ENCODE results near the gene ASB1.

Gene ASB1

DNA sequence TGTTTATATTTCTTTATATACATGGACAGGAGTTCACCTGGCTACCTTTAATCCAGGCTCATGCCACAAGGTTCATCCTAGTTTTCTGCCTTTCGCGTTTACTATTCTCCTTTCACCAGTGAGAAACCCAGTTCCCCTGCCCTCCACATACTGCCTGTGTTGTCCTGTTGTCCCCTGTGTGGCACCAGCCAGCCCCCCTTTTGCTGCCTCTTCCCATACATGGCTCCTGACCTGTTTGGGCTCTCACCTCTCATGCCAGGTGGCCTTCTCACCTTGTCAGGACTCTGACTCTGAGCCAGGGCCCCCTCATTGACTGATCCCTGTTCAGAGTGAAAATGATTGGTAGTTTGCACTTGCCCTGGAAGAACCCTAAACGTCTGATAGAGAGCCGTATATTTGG is 13.6 kb downstream of the ASB1 start:
- POLR2A ChIA-PET = interaction anchor here (0.9 kb wide), 1 partner anchor 13 kb away, joined by 3 read pairs; no protein-coding TSS in a partner anchor
- H3K36me3 ChIP-seq (ENCODE audit: control insufficient read depth in 2 of 2, insufficient read depth in 1 of 2, low read length in 2 of 2) = peaks cover 34 to 67% of the 10 kb centered on the region in 2 experiments
- no peak overlapping the region for H3K4me3 ChIP-seq (ENCODE audit: low read depth, low read length)
- TF ChIP-seq MYNN (tag by site-specific recombination; IDR thresholded peaks at IDR 0.05; ENCODE audit: borderline replicate concordance) (no peak), ZNF76 (tag by site-specific recombination; IDR thresholded peaks at IDR 0.05; ENCODE audit: borderline replicate concordance, low read depth) (no peak), ZNF2 (tag by site-specific recombination; IDR thresholded peaks at IDR 0.05) (no peak), ZFP3 (tag by site-specific recombination; IDR thresholded peaks at IDR 0.05; ENCODE audit: low read depth) (no peak), ZNF311 (tag by site-specific recombination; IDR thresholded peaks at IDR 0.05; ENCODE audit: borderline replicate concordance) (no peak)
- CTCF ChIA-PET = interaction anchor here (1.8 kb wide), 2 partner anchors 12 to 83 kb away, joined by 5 to 7 read pairs; no protein-coding TSS in a partner anchor
- H3K9me3 ChIP-seq (ENCODE audit: control insufficient read depth, insufficient read depth, low read depth, low read length) = no peaks in the 10 kb centered on the region
- no peak overlapping the region for H3K27ac ChIP-seq (ENCODE audit: extremely low read depth, low read depth, low read length)
- peaks cover 10% of the 10 kb centered on the region for H3K4me1 ChIP-seq (ENCODE audit: control insufficient read depth, insufficient read depth, low read length)

DNA sequence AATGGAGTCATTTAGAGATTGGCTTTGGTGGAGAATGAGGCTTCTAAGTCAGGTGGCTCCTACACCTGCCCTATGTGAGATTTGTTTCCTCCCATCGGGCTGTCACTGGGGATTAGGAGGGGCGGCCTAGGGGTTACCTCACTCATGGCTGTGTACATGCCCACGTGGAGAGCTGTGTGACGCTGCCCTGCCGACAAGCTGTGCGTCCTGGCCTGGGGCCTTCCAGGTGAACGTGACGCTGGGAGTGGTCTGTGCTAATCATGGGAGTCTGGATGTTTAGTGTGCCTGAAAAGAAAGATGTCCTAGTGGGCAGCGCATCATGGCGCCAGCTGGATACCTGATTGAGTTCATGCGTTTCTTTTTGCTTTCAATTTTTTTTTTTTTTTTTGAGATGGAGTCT is 14.0 kb downstream of the ASB1 start:
- H3K36me3 ChIP-seq (ENCODE audit: control insufficient read depth in 2 of 2, insufficient read depth in 1 of 2, low read length in 2 of 2) = peaks cover 38 to 67% of the 10 kb centered on the region in 2 experiments
- no peak overlapping the region for H3K27ac ChIP-seq (ENCODE audit: extremely low read depth, low read depth, low read length)
- no peak overlapping the region for H3K4me3 ChIP-seq (ENCODE audit: low read depth, low read length)
- no peaks in the 10 kb centered on the region for H3K9me3 ChIP-seq (ENCODE audit: control insufficient read depth, insufficient read depth, low read depth, low read length)
- H3K4me1 ChIP-seq (ENCODE audit: control insufficient read depth, insufficient read depth, low read length) = peaks cover 10% of the 10 kb centered on the region
- CTCF ChIA-PET = interaction anchor here (1.3 kb wide), 1 partner anchor 21 kb away, joined by 4 read pairs; no protein-coding TSS in a partner anchor
- POLR2A ChIA-PET = no interaction called here
- TF ChIP-seq ZNF510 (tag by site-specific recombination; IDR thresholded peaks at IDR 0.05; ENCODE audit: insufficient replicate concordance) (no peak), ZNF558 (tag by site-specific recombination; IDR thresholded peaks at IDR 0.05) (no peak), SCRT1 (tag by site-specific recombination; IDR thresholded peaks at IDR 0.05; ENCODE audit: borderline replicate concordance) (no peak), ZNF121 (tag by site-specific recombination; IDR thresholded peaks at IDR 0.05) (no peak), ZNF707 (tag by site-specific recombination; IDR thresholded peaks at IDR 0.05) (no peak), ZNF561 (tag by site-specific recombination; IDR thresholded peaks at IDR 0.05; ENCODE audit: borderline replicate concordance) (no peak), ZNF624 (tag by site-specific recombination; IDR thresholded peaks at IDR 0.05) (no peak), ZEB2 (tag by site-specific recombination; IDR thresholded peaks at IDR 0.05) (no peak), ZBTB20 (tag by site-specific recombination; IDR thresholded peaks at IDR 0.05) (no peak)
- TF ChIP-seq, protein P1, sequence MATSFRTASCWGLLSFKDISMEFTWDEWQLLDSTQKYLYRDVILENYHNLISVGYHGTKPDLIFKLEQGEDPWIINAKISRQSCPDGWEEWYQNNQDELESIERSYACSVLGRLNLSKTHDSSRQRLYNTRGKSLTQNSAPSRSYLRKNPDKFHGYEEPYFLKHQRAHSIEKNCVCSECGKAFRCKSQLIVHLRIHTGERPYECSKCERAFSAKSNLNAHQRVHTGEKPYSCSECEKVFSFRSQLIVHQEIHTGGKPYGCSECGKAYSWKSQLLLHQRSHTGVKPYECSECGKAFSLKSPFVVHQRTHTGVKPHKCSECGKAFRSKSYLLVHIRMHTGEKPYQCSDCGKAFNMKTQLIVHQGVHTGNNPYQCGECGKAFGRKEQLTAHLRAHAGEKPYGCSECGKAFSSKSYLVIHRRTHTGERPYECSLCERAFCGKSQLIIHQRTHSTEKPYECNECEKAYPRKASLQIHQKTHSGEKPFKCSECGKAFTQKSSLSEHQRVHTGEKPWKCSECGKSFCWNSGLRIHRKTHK (tag by site-specific recombination; IDR thresholded peaks at IDR 0.05) = no peak

DNA sequence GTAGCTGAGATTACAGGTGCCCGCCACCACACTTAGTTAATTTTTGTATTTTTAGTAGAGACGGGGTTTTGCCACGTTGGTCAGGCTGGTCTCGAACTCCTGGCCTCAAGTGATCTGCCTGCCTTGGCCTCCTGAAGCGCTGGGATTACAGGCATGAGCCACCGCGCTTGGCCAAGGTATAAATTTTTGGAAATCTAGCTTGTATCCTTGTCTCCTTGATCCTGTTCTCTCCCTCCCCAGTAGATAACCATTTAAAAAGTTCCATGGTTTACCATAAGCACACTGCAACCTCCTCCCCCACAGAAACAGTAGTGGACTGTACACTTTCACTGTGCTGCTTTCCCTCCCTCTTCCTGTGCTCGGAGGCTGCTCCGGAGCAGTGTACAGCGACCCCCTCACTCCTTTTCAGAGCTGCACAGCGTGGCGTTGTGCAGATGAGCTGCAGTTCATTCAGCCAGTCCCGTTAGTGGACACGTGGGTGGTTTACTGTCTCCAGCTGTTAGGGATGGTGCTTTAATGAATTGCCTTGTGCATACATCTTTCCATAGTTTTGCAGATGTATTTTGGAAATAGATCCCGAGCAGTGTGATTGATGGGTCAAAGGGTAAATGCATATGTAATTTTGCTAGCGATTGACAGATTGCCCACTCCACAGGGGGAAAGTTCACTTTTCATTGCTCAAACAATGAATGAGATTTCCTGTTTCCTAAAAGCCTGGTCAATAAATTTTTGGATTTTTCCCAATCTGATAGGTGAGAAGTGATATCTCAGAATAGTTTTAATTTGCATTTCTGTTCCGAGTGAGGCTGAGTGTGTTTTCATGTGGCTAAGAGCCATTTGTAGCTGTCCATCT is 14.8 kb downstream of the ASB1 start:
- ChIA-PET POLR2A (no interaction called here), CTCF (interaction anchor here (1.3 kb wide), 1 partner anchor 20 kb away, joined by 4 read pairs; no protein-coding TSS in a partner anchor)
- Histone ChIP-seq H3K4me1 (ENCODE audit: control insufficient read depth, insufficient read depth, low read length) (peaks cover 10% of the 10 kb centered on the region), H3K27ac (ENCODE audit: extremely low read depth, low read depth, low read length) (no peak overlapping the region), H3K9me3 (ENCODE audit: control insufficient read depth, insufficient read depth, low read depth, low read length) (no peaks in the 10 kb centered on the region), H3K36me3 (ENCODE audit: control insufficient read depth in 2 of 2, insufficient read depth in 1 of 2, low read length in 2 of 2) (peaks cover 38 to 71% of the 10 kb centered on the region in 2 experiments), H3K4me3 (ENCODE audit: low read depth, low read length) (no peak overlapping the region)
- no peak for TF ChIP-seq ZNF292 (tag by site-specific recombination; IDR thresholded peaks at IDR 0.05; ENCODE audit: borderline replicate concordance, low read depth)
- TF ChIP-seq, protein P2, sequence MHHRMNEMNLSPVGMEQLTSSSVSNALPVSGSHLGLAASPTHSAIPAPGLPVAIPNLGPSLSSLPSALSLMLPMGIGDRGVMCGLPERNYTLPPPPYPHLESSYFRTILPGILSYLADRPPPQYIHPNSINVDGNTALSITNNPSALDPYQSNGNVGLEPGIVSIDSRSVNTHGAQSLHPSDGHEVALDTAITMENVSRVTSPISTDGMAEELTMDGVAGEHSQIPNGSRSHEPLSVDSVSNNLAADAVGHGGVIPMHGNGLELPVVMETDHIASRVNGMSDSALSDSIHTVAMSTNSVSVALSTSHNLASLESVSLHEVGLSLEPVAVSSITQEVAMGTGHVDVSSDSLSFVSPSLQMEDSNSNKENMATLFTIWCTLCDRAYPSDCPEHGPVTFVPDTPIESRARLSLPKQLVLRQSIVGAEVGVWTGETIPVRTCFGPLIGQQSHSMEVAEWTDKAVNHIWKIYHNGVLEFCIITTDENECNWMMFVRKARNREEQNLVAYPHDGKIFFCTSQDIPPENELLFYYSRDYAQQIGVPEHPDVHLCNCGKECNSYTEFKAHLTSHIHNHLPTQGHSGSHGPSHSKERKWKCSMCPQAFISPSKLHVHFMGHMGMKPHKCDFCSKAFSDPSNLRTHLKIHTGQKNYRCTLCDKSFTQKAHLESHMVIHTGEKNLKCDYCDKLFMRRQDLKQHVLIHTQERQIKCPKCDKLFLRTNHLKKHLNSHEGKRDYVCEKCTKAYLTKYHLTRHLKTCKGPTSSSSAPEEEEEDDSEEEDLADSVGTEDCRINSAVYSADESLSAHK (tag by site-specific recombination; IDR thresholded peaks at IDR 0.05) = no peak
- no peak for TF ChIP-seq ZNF707 (tag by site-specific recombination; IDR thresholded peaks at IDR 0.05)
- peak; percentile 53; the same call in 1 of the 2 replicates for TF ChIP-seq MZF1 (tag by site-specific recombination; IDR thresholded peaks at IDR 0.05; ENCODE audit: borderline replicate concordance)
- TF ChIP-seq GLIS2 (tag by site-specific recombination; IDR thresholded peaks at IDR 0.05) = no peak
- peak; percentile 78 for TF ChIP-seq ZNF341 (tag by site-specific recombination; IDR thresholded peaks at IDR 0.05; ENCODE audit: low read depth)
- no peak for TF ChIP-seq ZFP3 (tag by site-specific recombination; IDR thresholded peaks at IDR 0.05; ENCODE audit: low read depth)
- peak; percentile 59; the same call in 1 of the 2 replicates for TF ChIP-seq PRDM1 (tag by site-specific recombination; IDR thresholded peaks at IDR 0.05)
- TF ChIP-seq ZNF423 (tag by site-specific recombination; IDR thresholded peaks at IDR 0.05) = no peak
- peak; percentile 28; the same call in 1 of the 2 replicates for TF ChIP-seq ZFHX2 (tag by site-specific recombination; conservative IDR thresholded peaks at IDR 0.05)

All from HEK293 (cell line).